Stimulated activated CD4-positive, alpha-beta T cell treated with anti-CD3 and anti-CD28 coated beads, Interleukin-1b, Interleukin-23, amount 100 ng/mL, for 48 hours (primary cell): ENCODE results near the gene ASB4.

Experiments used
- DNase-seq: peaks from one replicate; pipeline ENCODE4 v3.0.0-alpha.2; 2020

Gene ASB4

GRCh38 chr7:95556777-95557176 lies 71.0 kb downstream of the ASB4 start:
- DNase-seq: no peak

- DNase-seq: no peak
These were observed 73.1 kb downstream of the ASB4 start for GRCh38 chr7:95558864-95559263.

- DNase-seq: no peak
These were observed 74.9 kb downstream of the ASB4 start for GRCh38 chr7:95560674-95561073.

- no peak for DNase-seq
These were observed 84.0 kb downstream of the ASB4 start for GRCh38 chr7:95569720-95570119.

GRCh38 chr7:95577137-95577536 lies 91.4 kb downstream of the ASB4 start:
- DNase-seq: no peak

- DNase-seq: no peak
These were observed 92.6 kb downstream of the ASB4 start for GRCh38 chr7:95578299-95578855.

- DNase-seq: no peak
These were observed 93.6 kb downstream of the ASB4 start for GRCh38 chr7:95579318-95579717.

- no peak for DNase-seq
These were observed 95.7 kb downstream of the ASB4 start for GRCh38 chr7:95581467-95581866.

GRCh38 chr7:95582578-95583293 lies 97.0 kb downstream of the ASB4 start:
- DNase-seq: no peak

GRCh38 chr7:95583834-95584621 lies 98.3 kb downstream of the ASB4 start:
- DNase-seq: no peak

GRCh38 chr7:95584769-95585425 lies 99.2 kb downstream of the ASB4 start:
- no peak for DNase-seq

GRCh38 chr7:95585426-95585789 lies 99.7 kb downstream of the ASB4 start:
- DNase-seq: no peak

GRCh38 chr7:95586951-95587301 lies 101.2 kb downstream of the ASB4 start:
- DNase-seq: no peak

GRCh38 chr7:95589031-95589430 lies 103.3 kb downstream of the ASB4 start:
- DNase-seq: no peak

- no peak for DNase-seq
These were observed 104.0 kb downstream of the ASB4 start for GRCh38 chr7:95589766-95590165.
